ENCODE measurements around the gene NEU2.

Gene NEU2

DNA sequence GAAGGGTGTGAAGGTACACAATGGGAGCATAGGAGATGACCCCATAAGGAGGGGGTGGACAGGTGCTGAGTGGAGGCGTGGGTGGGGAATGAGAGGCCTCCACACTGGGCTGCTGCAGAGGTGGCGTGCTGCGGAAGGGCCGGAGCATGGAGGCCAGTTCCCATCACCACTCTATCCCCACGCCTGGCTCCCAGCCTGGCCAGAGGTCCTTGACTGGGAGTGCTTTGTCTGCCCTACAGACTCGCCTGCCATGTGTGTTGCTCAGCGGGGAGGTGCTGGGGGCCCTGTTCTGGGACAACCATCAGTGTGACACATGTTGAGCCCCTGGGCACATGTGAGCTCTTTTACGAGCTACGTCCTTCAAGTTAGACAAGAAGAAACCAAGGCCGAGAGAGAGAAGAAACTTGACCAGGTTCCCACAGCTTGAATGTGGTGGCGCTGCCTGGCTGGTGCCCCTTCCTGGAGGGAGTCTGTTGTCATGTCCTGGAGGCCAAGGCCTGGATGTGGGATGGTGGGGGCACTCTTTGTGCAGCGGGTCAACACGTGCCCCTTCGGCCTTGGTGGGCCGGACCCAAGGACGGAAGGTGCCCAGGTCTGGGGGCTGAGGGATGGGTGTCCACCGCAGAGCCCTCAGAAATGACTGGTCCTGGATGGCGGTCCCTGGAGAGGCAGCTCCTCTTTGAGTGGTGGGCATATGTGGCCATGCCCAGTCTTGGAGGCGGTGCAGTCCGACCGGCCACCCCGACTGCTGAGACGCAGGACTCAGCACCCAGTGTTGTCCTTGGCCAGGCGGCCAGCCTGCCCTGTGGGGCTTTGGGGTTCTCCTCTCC is 26.5 kb downstream of the NEU2 start:
- TF ChIP-seq, protein P1, sequence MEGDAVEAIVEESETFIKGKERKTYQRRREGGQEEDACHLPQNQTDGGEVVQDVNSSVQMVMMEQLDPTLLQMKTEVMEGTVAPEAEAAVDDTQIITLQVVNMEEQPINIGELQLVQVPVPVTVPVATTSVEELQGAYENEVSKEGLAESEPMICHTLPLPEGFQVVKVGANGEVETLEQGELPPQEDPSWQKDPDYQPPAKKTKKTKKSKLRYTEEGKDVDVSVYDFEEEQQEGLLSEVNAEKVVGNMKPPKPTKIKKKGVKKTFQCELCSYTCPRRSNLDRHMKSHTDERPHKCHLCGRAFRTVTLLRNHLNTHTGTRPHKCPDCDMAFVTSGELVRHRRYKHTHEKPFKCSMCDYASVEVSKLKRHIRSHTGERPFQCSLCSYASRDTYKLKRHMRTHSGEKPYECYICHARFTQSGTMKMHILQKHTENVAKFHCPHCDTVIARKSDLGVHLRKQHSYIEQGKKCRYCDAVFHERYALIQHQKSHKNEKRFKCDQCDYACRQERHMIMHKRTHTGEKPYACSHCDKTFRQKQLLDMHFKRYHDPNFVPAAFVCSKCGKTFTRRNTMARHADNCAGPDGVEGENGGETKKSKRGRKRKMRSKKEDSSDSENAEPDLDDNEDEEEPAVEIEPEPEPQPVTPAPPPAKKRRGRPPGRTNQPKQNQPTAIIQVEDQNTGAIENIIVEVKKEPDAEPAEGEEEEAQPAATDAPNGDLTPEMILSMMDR (conservative IDR thresholded peaks at IDR 0.05; ENCODE audit: low read depth, low read length): no peak
- no peak overlapping the region for H3K4me3 ChIP-seq (ENCODE audit: low read length)
- no peak for DNase-seq (ENCODE audit: low read depth)

DNA sequence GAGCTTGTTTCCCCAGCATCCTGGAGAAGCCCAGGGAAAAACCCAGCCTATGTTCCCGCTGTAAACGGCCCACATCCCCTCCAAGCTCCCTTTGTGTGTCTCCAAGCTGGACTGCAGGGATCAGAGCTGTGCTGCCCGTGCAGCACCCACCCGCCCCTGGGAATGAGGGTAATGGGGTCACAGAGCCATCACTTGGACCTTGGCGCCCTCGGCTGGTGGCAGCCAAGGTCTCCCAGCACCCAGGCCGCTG is 27.0 kb downstream of the NEU2 start:
- no peak for DNase-seq (ENCODE audit: low read depth)
- no peak overlapping the region for H3K4me3 ChIP-seq (ENCODE audit: low read length)

DNA sequence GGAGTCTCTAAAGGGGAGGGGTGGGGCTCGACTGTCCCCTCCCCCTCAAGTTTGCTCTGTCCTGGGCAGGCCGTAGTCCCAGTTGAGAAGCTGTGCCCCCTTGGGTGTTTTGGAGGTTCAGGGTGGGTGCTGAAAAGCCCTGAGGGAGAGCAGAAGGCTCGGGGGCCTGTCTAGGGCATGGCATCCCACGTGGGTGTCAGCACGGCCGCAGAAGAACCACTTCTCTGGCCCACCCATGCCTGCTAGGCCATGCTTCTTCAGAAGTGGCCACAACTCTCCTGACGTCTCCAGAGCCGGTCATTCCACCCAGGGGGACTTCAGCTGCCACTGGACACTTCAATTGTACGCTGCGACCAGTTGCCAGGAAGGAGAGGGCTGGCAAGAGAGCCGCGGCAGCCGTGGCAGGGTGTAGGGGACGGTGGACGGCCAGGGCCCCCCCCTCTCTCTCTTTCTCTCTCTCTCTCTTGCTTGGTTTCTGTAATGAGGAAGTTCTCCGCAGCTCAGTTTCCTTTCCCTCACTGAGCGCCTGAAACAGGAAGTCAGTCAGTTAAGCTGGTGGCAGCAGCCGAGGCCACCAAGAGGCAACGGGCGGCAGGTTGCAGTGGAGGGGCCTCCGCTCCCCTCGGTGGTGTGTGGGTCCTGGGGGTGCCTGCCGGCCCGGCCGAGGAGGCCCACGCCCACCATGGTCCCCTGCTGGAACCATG is 27.5 kb downstream of the NEU2 start, which contains the start of gene INPP5D:
TSS of gene INPP5D (plus strand) at position 546 of the 704 bp plus-strand sequence. CDS start at position 683, 137 bp downstream.
- no peak within 1 kb of the TSS for H3K4me3 ChIP-seq (ENCODE audit: low read length)
- no peak for DNase-seq (ENCODE audit: low read depth)
- TF ChIP-seq, protein P1 (conservative IDR thresholded peaks at IDR 0.05; ENCODE audit: low read depth, low read length): no peak

More for the DNA sequence above, 27.0 kb downstream of the NEU2 start:
- TF ChIP-seq, protein P1 (conservative IDR thresholded peaks at IDR 0.05; ENCODE audit: low read depth, low read length): no peak

DNA sequence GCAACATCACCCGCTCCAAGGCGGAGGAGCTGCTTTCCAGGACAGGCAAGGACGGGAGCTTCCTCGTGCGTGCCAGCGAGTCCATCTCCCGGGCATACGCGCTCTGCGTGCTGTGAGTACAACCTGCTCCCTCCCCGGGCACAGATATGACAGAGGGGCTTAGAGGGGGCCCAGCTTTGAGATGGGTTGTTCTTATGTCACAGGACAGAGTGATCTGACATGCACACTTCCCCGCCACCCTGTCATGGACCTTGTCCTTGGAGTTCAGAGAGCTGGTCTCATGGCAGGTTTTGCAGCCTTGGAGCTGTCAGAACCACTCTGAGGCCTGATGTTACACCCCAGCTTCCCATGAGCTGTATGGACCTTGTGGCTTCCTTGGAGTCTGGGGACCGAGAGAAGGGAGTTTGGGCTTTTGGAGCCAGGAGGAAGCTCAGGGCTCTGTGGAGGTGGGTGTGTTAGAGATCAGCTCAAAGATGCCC is 28.1 kb downstream of the NEU2 start:
- H3K4me3 ChIP-seq (ENCODE audit: low read length): no peak overlapping the region
- TF ChIP-seq, protein P1 (conservative IDR thresholded peaks at IDR 0.05; ENCODE audit: low read depth, low read length): no peak
- DNase-seq (ENCODE audit: low read depth): no peak

DNA sequence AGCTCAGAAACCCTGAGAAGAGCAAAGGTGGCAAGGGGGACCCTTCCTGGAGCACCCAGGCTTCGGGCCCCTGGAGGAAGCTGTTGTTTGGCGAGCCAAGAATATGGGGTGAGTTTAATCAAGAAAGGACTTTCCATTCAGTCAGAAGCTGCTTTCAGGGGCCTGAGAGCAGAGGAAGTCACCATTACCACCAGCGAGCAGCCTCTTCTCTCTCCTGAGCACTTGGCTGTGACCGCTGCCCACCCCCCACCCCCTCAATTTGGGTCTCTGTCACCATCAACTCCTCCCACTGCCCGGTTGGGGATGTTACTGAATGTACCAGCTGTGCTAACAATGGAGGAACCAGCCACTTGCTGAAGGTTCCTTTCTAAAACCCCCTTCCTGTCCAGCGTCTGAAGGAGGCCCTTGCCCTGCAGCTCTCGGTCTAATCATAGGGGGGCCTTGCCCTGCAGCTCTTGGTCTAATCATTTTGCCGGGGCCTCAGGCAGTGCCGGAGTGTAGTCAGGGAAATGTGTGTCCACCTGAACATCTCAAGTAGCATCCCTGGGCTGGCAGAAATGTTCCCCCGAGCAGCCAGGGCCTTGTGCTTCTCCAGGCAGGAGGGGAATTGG is 28.6 kb downstream of the NEU2 start:
- TF ChIP-seq, protein P1 (conservative IDR thresholded peaks at IDR 0.05; ENCODE audit: low read depth, low read length): no peak
- DNase-seq (ENCODE audit: low read depth): no peak
- H3K4me3 ChIP-seq (ENCODE audit: low read length): no peak overlapping the region

DNA sequence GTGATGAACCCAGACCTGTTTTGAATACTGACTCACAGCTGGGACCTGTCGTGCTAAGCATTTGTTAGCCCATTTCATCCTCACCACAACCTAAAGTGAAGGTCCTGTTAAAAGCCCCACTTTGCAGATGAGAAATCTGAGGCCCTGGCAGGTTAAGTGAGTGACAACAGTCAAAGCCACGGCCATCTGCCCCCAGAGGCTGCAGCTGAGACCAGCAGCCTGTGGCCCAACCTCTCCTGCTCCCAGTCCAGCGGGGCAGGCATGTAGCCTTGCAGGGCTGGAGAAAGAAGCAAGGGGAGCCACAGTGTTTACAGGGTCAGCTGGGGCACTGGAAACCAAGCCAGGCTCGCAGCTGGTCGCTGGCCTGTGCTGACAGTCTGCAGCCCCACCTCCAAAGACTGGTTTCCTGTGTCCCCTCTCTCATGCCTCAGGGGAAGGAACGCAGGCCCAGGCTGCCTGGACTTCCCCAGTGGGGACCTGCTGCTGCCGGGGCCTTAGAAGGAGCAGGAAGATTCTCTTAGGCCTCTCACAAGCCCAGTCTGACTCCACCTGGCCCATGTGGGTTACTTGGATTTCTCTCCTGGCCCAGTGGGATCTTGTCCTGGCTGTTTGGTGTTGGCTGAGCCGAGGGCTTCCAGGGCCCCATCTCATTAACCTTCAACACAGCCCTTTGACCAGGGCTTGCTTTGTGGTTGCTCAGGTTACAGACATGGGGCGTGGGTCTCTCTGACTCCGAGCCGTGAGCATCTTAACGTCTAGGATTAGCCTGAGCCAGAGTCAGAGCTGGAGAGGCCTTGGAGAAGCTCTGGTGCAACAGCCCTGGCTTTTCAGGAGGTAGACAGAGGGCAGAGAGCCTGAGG is 29.3 kb downstream of the NEU2 start:
- no peak overlapping the region for H3K4me3 ChIP-seq (ENCODE audit: low read length)
- TF ChIP-seq, protein P1 (conservative IDR thresholded peaks at IDR 0.05; ENCODE audit: low read depth, low read length): no peak
- DNase-seq (ENCODE audit: low read depth): no peak
